ENCODE measurements around the gene ZNF611.
"Not testable (repeated sequence)": the region's sequence is repeated elsewhere in the genome, so short reads cannot be mapped to it uniquely, and the experiment has no call there.

ZNF611 gene

DNA sequence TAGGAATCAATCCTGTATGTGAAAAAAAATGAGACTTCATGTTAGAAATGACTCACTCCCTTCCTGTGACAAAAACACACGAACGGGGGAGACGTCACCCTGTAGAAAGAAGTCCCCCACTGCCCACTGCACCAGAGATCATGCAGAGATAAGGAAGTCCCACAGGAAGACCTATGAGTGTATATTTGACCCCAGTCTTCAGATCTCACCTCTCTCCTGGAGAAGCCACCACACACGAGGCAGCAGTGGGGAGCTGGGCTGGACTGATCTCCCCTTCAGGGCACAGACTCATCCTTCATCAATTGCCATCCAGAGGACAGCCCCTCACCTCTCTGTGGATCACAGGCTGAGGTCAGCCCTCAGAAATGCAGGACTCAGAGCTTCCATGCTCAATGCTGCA lies 18.9 kb downstream of the ZNF611 start:
- H3K36me3 ChIP-seq (ENCODE audit: control insufficient read depth, insufficient read depth, low read length): peaks cover 36% of the 10 kb centered on the region
- peaks cover 24% of the 10 kb centered on the region for H3K4me1 ChIP-seq (ENCODE audit: control insufficient read depth, insufficient read depth, low read length)
- H3K9ac ChIP-seq (ENCODE audit: low read depth, low read length); H3K9me3 ChIP-seq (ENCODE audit: control insufficient read depth, insufficient read depth, low read length): not testable (repeated sequence)
- peaks cover 27% of the 10 kb centered on the region for H3K27me3 ChIP-seq (ENCODE audit: control insufficient read depth, insufficient read depth, low read length)
- peak overlapping the region; percentile 90 for H3K27ac ChIP-seq (ENCODE audit: low read depth, low read length)
- H3K4me3 ChIP-seq (ENCODE audit: low read depth, low read length): peak overlapping the region; percentile 45; the same call in 1 of the 2 replicates

DNA sequence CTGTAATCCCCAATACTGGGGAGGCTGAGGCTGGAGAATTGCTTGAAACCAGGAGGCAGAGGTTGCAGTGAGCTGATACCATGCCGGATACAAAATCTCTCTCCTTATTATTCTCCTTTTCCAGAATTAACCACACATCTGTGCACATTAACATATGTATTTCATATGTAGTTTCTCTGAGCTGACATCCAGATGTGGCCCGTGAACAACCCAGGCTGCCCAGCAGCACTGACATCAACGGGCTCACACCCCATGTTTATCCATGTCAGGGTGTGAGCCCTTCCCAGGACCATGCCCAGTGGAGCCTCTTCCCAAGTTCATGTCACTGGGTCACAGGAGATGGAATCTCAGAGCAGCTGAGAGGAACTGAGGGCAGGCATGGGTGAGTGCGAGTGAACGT lies 19.5 kb downstream of the ZNF611 start:
- H3K9me3 ChIP-seq (ENCODE audit: control insufficient read depth, insufficient read depth, low read length); H3K4me3 ChIP-seq (ENCODE audit: low read depth, low read length); H3K9ac ChIP-seq (ENCODE audit: low read depth, low read length): not testable (repeated sequence)
- H3K27ac ChIP-seq (ENCODE audit: low read depth, low read length): peak overlapping the region; percentile 90
- H3K4me1 ChIP-seq (ENCODE audit: control insufficient read depth, insufficient read depth, low read length): peaks cover 24% of the 10 kb centered on the region
- peaks cover 27% of the 10 kb centered on the region for H3K27me3 ChIP-seq (ENCODE audit: control insufficient read depth, insufficient read depth, low read length)
- H3K36me3 ChIP-seq (ENCODE audit: control insufficient read depth, insufficient read depth, low read length): peaks cover 36% of the 10 kb centered on the region

DNA sequence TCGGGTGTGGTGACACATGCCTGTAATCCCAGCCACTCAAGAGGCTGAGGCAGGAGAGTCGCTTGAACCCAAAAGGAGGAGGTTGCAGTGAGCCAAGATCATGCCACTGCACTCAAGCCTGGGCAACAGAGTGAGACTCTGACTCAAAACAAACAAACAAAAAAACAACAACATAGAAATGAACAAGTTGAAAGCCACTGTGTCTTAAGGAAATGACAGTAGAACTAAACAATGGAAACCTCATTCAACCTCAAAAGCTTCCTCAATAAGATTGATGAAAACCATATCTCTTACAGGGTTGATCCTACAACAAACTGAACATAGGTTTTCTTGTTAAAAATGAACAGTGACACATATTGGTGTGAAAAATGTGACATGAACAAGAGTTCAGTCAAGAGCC lies 21.8 kb downstream of the ZNF611 start:
- H3K27me3 ChIP-seq (ENCODE audit: control insufficient read depth, insufficient read depth, low read length): peaks cover 26% of the 10 kb centered on the region
- H3K4me3 ChIP-seq (ENCODE audit: low read depth, low read length); H3K27ac ChIP-seq (ENCODE audit: low read depth, low read length); H3K9ac ChIP-seq (ENCODE audit: low read depth, low read length); H3K9me3 ChIP-seq (ENCODE audit: control insufficient read depth, insufficient read depth, low read length): not testable (repeated sequence)
- H3K4me1 ChIP-seq (ENCODE audit: control insufficient read depth, insufficient read depth, low read length): peaks cover 24% of the 10 kb centered on the region
- peaks cover 35% of the 10 kb centered on the region for H3K36me3 ChIP-seq (ENCODE audit: control insufficient read depth, insufficient read depth, low read length)

DNA sequence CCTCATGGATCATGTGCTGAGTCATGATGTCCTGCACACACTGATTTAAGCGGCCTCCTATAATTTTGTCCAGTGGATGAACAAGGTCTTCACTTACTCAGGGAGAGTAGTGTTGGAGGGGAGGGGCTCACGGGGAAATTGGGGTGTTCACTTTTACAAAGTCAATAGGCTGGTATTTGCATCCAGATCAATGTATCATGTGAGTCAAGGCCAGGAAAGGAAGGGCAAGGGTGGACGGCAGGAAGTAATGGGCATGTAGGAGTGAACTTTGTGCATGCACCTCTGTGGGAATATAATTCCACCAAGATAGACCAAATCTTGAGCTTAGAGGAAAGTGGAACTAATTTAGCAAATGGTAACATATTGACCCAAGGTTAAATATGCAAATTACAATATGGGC lies 23.2 kb downstream of the ZNF611 start:
- Histone ChIP-seq H3K36me3 (ENCODE audit: control insufficient read depth, insufficient read depth, low read length) (peaks cover 43% of the 10 kb centered on the region), H3K4me1 (ENCODE audit: control insufficient read depth, insufficient read depth, low read length) (peaks cover 14% of the 10 kb centered on the region), H3K27me3 (ENCODE audit: control insufficient read depth, insufficient read depth, low read length) (peaks cover 14% of the 10 kb centered on the region)
- not testable (repeated sequence) for H3K27ac ChIP-seq (ENCODE audit: low read depth, low read length); H3K9me3 ChIP-seq (ENCODE audit: control insufficient read depth, insufficient read depth, low read length); H3K4me3 ChIP-seq (ENCODE audit: low read depth, low read length); H3K9ac ChIP-seq (ENCODE audit: low read depth, low read length)

DNA sequence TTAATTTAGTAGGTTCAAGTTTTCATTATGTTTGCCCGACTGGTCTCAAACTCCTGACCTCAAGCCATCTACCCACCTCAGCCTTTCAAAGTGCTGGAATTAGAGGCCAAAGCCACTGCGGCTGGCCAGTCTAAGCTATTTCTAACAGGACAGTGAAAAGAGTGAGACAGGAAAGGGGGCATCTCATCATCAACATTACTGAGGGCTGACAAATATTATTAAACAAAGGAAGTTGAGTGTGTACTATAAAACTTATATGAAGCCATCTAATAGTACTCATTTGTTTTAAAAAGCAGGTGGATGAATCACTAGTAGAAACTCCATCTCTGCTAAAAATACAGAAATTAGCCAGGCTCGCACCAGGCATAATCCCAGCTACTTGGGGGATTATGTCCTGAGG lies 24.3 kb downstream of the ZNF611 start:
- Histone ChIP-seq H3K9me3 (ENCODE audit: control insufficient read depth, insufficient read depth, low read length) (0 out of 2 replicates have a peak, but pooled peaks cover 5% of the 10 kb centered on the region), H3K27me3 (ENCODE audit: control insufficient read depth, insufficient read depth, low read length) (peaks cover 7% of the 10 kb centered on the region)

DNA sequence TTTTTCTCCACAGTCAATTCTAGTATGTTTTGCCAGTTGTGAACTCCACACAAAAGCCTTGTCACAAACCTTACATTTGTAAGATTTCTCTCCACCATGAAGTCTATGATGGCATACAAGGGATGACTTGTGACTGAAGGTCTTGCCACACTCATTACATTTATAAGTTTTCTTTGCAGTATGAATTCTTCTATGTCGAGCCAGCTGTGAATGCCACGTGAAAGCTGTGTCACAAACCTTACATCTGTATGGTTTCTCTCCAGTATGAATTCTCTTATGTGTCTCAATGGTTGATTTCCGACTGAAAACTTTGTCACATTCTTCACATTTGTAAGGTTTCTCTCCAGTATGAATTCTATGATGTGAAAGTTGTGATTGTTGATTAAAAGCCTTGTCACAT lies 29.2 kb downstream of the ZNF611 start:
- H3K4me1 ChIP-seq (ENCODE audit: control insufficient read depth, insufficient read depth, low read length); H3K27ac ChIP-seq (ENCODE audit: low read depth, low read length); H3K9ac ChIP-seq (ENCODE audit: low read depth, low read length); H3K27me3 ChIP-seq (ENCODE audit: control insufficient read depth, insufficient read depth, low read length); H3K4me3 ChIP-seq (ENCODE audit: low read depth, low read length): not testable (repeated sequence)
- H3K36me3 ChIP-seq (ENCODE audit: control insufficient read depth, insufficient read depth, low read length): peaks cover 37% of the 10 kb centered on the region
- H3K9me3 ChIP-seq (ENCODE audit: control insufficient read depth, insufficient read depth, low read length): peaks cover 11% of the 10 kb centered on the region; the same call in 1 of the 2 replicates

More for the DNA sequence above, 24.3 kb downstream of the ZNF611 start:
- H3K27ac ChIP-seq (ENCODE audit: low read depth, low read length): no peak overlapping the region
- H3K36me3 ChIP-seq (ENCODE audit: control insufficient read depth, insufficient read depth, low read length): peaks cover 54% of the 10 kb centered on the region
- no peak overlapping the region for H3K9ac ChIP-seq (ENCODE audit: low read depth, low read length)
- H3K4me3 ChIP-seq (ENCODE audit: low read depth, low read length): no peak overlapping the region
- peaks cover 5% of the 10 kb centered on the region for H3K4me1 ChIP-seq (ENCODE audit: control insufficient read depth, insufficient read depth, low read length)

DNA sequence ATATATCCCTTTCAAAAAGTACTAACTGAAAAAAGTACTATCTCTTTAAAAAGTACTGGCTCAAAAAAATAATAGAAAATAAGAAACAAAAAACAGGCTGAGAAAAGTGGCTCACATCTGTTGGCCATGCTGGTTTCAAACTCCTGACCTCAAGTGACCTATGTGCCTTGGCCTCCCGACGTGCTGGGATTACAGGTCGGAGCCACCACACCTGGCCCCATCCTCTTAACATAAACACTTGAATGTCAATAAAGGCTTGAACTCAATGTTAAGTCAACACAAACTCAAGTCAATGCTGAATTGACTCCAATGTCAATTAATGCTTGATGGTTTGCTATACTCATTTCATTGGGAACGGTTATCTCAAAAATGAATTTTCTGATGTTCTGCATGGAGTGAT lies 30.9 kb downstream of the ZNF611 start:
- Histone ChIP-seq H3K4me3 (ENCODE audit: low read depth, low read length) (no peak overlapping the region), H3K27me3 (ENCODE audit: control insufficient read depth, insufficient read depth, low read length) (no peaks in the 10 kb centered on the region), H3K9me3 (ENCODE audit: control insufficient read depth, insufficient read depth, low read length) (peaks cover 11% of the 10 kb centered on the region; the same call in 1 of the 2 replicates), H3K9ac (ENCODE audit: low read depth, low read length) (no peak overlapping the region), H3K36me3 (ENCODE audit: control insufficient read depth, insufficient read depth, low read length) (peaks cover 31% of the 10 kb centered on the region), H3K4me1 (ENCODE audit: control insufficient read depth, insufficient read depth, low read length) (no peaks in the 10 kb centered on the region), H3K27ac (ENCODE audit: low read depth, low read length) (no peak overlapping the region)

DNA sequence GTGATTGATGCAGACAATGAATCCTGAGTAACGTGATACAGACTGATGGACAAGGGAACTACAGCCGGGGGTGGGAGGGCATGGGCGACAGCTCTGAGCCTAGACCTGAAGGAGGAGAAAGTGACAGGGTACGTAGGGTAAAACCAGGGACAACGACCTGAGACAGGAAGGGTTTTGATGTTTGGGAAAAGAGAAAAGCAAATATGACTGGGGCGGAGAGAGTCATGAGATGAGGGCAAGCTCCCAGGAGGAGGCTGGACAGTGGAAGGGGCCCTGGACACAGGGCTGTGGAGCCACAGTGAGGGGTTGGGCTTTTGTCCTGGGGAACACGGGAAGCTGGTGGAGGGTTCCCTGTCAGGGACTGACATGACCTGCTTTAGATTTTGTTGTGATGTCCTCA lies 34.2 kb downstream of the ZNF611 start:
- Histone ChIP-seq H3K27me3 (ENCODE audit: control insufficient read depth, insufficient read depth, low read length) (no peaks in the 10 kb centered on the region), H3K36me3 (ENCODE audit: control insufficient read depth, insufficient read depth, low read length) (peaks cover 14% of the 10 kb centered on the region), H3K9ac (ENCODE audit: low read depth, low read length) (no peak overlapping the region), H3K9me3 (ENCODE audit: control insufficient read depth, insufficient read depth, low read length) (peaks cover 7% of the 10 kb centered on the region; the same call in 1 of the 2 replicates), H3K27ac (ENCODE audit: low read depth, low read length) (no peak overlapping the region), H3K4me3 (ENCODE audit: low read depth, low read length) (no peak overlapping the region), H3K4me1 (ENCODE audit: control insufficient read depth, insufficient read depth, low read length) (no peaks in the 10 kb centered on the region)

DNA sequence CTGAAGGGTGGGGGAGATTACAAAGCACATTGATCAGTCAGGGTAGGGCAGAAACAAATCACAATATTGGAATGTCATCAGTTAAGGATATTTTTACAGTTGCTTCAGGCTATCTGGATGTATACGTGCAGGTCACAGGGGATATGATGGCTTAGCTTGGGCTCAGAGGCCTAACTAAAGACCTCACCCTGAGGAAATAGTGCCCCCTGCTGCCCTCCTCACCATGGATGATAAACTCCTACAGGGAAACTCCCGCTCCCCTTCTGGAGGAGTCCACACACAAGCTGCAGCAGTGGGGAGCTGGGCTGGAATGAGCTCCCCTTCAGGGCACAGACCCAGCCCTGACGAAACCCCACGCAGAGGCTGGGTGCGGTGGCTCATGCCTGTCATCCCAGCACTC lies 35.3 kb downstream of the ZNF611 start:
- not testable (repeated sequence) for H3K27ac ChIP-seq (ENCODE audit: low read depth, low read length); H3K9ac ChIP-seq (ENCODE audit: low read depth, low read length); H3K4me1 ChIP-seq (ENCODE audit: control insufficient read depth, insufficient read depth, low read length); H3K9me3 ChIP-seq (ENCODE audit: control insufficient read depth, insufficient read depth, low read length); H3K4me3 ChIP-seq (ENCODE audit: low read depth, low read length); H3K36me3 ChIP-seq (ENCODE audit: control insufficient read depth, insufficient read depth, low read length); H3K27me3 ChIP-seq (ENCODE audit: control insufficient read depth, insufficient read depth, low read length)

DNA sequence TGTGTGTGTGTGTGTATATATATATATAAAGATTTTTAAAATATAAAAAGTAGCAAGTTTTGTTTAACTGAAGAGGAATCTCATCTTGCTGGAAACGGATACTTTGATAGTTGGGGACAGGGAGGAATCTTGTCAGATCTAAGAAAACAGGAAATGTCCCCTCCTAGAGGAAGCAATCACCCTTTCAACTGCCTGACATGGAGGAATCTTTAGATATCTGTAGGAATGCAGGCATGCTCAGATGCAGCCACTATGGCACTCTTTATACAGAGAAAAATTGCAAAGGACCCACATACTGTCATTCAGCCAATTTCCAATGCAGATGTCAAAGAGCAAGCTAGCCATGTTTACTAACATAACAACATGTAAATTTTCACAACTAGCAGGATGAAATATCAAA lies 38.8 kb downstream of the ZNF611 start:
- Histone ChIP-seq H3K27ac (ENCODE audit: low read depth, low read length) (no peak overlapping the region), H3K36me3 (ENCODE audit: control insufficient read depth, insufficient read depth, low read length) (no peaks in the 10 kb centered on the region)

DNA sequence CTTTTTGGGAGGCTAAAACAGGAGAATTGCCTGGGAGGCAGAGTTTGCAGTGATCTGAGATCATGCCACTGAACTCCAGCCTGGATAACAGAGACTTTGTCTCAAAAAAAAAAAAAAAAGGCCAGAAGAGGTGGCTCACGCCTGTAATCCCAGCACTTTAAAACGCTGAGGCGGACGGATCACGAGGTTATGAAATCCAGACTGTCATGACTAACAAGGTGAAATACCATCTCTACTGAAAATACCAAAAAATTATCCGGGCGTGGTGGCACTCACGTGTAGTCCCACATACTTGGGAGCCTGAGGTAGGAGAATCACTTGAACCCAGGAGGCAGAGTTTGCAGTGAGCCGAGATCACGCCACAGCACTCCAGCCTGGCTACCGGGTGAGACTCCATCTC lies 39.9 kb downstream of the ZNF611 start:
- H3K27me3 ChIP-seq (ENCODE audit: control insufficient read depth, insufficient read depth, low read length): peaks cover 13% of the 10 kb centered on the region

More for the DNA sequence above, 38.8 kb downstream of the ZNF611 start:
- Histone ChIP-seq H3K27me3 (ENCODE audit: control insufficient read depth, insufficient read depth, low read length) (peaks cover 10% of the 10 kb centered on the region; the same call in 1 of the 2 replicates), H3K9me3 (ENCODE audit: control insufficient read depth, insufficient read depth, low read length) (no peaks in the 10 kb centered on the region), H3K4me1 (ENCODE audit: control insufficient read depth, insufficient read depth, low read length) (no peaks in the 10 kb centered on the region), H3K4me3 (ENCODE audit: low read depth, low read length) (no peak overlapping the region), H3K9ac (ENCODE audit: low read depth, low read length) (no peak overlapping the region)

DNA sequence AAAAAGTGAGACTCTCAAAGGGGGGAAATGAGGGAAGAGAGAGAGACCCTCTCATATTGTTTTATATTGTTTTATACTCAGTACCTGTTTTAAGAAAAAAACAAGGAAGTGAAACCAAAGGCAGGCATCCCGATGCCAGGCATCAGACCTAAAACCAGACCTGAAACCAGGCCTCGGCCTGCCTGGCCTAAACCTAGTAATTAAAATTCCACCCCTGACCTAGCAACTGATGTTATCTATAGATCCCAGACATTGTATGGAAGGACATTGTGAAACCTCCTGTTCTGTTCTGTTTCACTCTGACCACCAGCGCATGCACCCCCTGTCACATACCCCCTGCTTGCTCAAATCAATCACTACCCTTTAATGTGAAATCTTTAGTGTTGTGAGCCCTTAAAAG lies 40.6 kb downstream of the ZNF611 start:
- not testable (repeated sequence) for H3K27ac ChIP-seq (ENCODE audit: low read depth, low read length); H3K9ac ChIP-seq (ENCODE audit: low read depth, low read length); H3K9me3 ChIP-seq (ENCODE audit: control insufficient read depth, insufficient read depth, low read length); H3K4me1 ChIP-seq (ENCODE audit: control insufficient read depth, insufficient read depth, low read length); H3K4me3 ChIP-seq (ENCODE audit: low read depth, low read length); H3K36me3 ChIP-seq (ENCODE audit: control insufficient read depth, insufficient read depth, low read length)
- H3K27me3 ChIP-seq (ENCODE audit: control insufficient read depth, insufficient read depth, low read length): peaks cover 19% of the 10 kb centered on the region

More for the DNA sequence above, 39.9 kb downstream of the ZNF611 start:
- no peaks in the 10 kb centered on the region for H3K4me1 ChIP-seq (ENCODE audit: control insufficient read depth, insufficient read depth, low read length)
- no peaks in the 10 kb centered on the region for H3K9me3 ChIP-seq (ENCODE audit: control insufficient read depth, insufficient read depth, low read length)
- H3K4me3 ChIP-seq (ENCODE audit: low read depth, low read length): no peak overlapping the region
- no peak overlapping the region for H3K27ac ChIP-seq (ENCODE audit: low read depth, low read length)
- no peaks in the 10 kb centered on the region for H3K36me3 ChIP-seq (ENCODE audit: control insufficient read depth, insufficient read depth, low read length)
- no peak overlapping the region for H3K9ac ChIP-seq (ENCODE audit: low read depth, low read length)
